Tibial artery (tissue), 4 donors: ENCODE results near the gene ARMC8.

Source experiments
- DNase-seq, 2 donors: peaks; one replicate each; pipeline ENCODE4 v3.0.0-alpha.2; 2019
- H3K27ac ChIP-seq, 2 donors: fragments of 200-600 bp; sonication (generic) in 1 of 2; 1 replicate in 1 of 2; 2 replicates in 1 of 2; pipeline ENCODE4 v1.5.1; 2018 to 2019; ENCODE audit warnings: mild to moderate bottlenecking in 1 of 2
- H3K27me3 ChIP-seq, 2 donors: fragments of 200-600 bp; sonication (generic) in 1 of 2; one replicate each; pipeline versions ENCODE4 v1.5.1 to v1.6.0; 2016 to 2019
- H3K36me3 ChIP-seq, 3 donors: fragments of 200-600 bp; sonication (generic) in 2 of 3; one replicate each; pipeline ENCODE4 v1.5.1; 2016 to 2019; ENCODE audit warnings: mild to moderate bottlenecking in 2 of 3
- H3K4me1 ChIP-seq, 4 donors: fragments of 200-600 bp; sonication (generic) in 2 of 4; 1 replicate in 3 of 4; 2 replicates in 1 of 4; pipeline ENCODE4 v1.5.1; 2016 to 2019
- H3K4me3 ChIP-seq, 2 donors: fragments of 200-600 bp; sonication (generic) in 1 of 2; 1 replicate in 1 of 2; 2 replicates in 1 of 2; pipeline ENCODE4 v1.5.1; 2018 to 2019; ENCODE audit warnings: mild to moderate bottlenecking in 2 of 2
- H3K9me3 ChIP-seq, 3 donors: fragments of 200-600 bp; sonication (generic) in 1 of 3; one replicate each; pipeline ENCODE4 v1.5.1; 2016 to 2019
- CTCF ChIP-seq, 2 experiments: fragments of 200-600 bp in 1 of 2; fragments of 450-650 bp in 1 of 2; IDR thresholded peaks; one replicate each; pipeline ENCODE4 v1.5.1; 2017 to 2019; ENCODE audit warnings: antibody characterized with exemption in 2 of 2, mild to moderate bottlenecking in 1 of 2, moderate library complexity in 1 of 2
- intact Hi-C: fragments of 100-400 bp; cut with DNase I; formaldehyde crosslinking; loops from one replicate; pipeline ENCODE4 v1.15.0; 2023; ENCODE audit warnings: low total_unique reads

ARMC8 gene

DNA sequence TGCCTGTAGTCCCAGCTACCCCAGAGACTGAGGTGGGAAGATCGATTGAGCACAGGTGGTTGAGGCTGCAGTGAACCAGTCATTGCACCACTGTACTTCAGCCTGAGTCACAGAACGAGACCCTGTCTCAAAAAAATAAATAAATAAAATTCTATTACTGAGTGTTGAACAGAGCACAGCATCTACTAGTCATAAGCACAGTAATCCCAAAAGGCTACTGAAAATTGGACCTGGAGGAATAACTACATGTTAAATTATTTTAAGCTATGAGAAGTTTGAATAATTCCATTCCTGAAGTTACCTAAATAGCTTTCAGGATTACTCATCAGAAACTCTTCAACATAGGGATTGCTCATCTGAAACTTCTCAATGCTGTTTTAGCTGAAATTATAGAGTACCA, 43.4 kb downstream of the ARMC8 start:
- no peak overlapping the region for H3K27ac ChIP-seq
- H3K9me3 ChIP-seq: no peaks in the 10 kb centered on the region
- no peaks in the 10 kb centered on the region for H3K27me3 ChIP-seq
- H3K4me1 ChIP-seq: no peaks in the 10 kb centered on the region
- intact Hi-C loops: no loop called here
- no peak for TF ChIP-seq CTCF (IDR thresholded peaks at IDR 0.05)
- H3K36me3 ChIP-seq: peaks cover 33 to 83% (median 81%) of the 10 kb centered on the region in 3 donors
- no peak for DNase-seq
- no peak overlapping the region for H3K4me3 ChIP-seq

DNA sequence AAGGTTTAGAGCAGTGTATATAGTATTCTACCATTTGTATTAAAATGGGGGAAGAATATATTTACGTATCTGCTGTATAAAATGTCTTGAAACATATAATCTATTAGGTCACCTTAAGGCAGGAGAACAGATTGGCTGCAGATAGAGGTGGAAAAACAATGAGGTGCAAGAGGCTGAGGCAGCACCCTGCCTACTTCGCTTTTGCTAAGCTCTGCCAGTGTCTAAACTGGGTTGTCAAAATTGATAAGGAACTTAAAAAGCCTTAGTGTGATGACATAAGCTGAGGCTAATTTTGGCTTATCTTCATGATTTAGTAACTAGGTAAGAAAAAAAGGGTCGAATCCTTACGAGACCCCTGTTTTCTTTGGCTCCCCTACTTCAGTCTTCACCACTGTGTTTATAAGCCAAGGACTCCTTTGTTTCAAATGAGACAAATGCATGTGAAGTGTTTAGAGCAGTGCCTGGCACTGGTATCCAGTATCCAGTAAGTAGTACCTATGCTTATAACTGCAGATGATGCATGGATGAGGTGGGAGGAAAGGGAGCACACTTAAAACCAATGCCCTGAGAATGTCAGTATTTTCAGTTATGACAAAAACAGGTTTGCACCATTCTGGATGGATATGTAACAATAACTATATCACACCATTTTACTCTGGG, 45.7 kb downstream of the ARMC8 start:
- intact Hi-C loops: no loop called here
- no peak for TF ChIP-seq CTCF (IDR thresholded peaks at IDR 0.05)
- Histone ChIP-seq H3K4me3 (no peak overlapping the region), H3K36me3 (peaks cover 49 to 87% (median 80%) of the 10 kb centered on the region in 3 donors), H3K27me3 (no peaks in the 10 kb centered on the region), H3K4me1 (no peaks in the 10 kb centered on the region), H3K9me3 (no peaks in the 10 kb centered on the region), H3K27ac (no peak overlapping the region)
- DNase-seq: no peak

DNA sequence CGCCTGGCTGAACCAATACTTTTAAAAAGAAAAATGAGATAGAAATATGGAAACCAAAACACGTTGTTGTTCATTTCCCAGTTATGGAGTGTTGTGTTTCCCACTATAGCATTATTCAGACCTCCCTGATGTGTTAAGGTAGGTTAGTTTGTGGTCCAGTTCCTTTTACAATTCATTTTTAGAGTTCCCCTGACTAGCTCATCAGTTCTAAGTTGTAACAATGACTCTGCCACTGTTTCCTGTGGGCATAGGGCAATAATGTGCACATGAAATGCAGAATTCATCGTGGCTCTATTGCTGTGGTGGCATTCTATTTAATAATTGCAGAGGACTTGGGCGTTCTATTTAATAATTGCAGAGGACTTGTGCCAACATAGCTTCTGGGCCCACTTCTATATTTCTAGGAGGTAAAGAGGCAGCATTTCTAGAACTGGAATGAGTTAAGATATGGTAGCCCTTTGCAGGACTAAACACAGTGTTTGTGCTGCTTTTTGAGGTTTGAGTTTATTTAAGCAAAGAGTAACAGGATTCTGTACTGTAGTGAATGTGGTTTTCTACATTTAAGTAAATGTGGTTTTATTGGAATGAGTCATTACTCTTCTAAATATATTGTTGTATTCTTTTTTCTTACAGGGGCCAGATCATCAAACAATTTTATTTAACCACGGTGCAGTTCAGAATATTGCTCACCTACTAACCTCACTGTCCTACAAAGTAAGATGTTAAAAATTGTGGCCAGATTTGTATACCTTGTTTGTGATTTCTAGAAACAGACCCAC, 47.5 kb downstream of the ARMC8 start:
- Histone ChIP-seq H3K4me3 (no peak overlapping the region), H3K27ac (no peak overlapping the region), H3K9me3 (no peaks in the 10 kb centered on the region), H3K27me3 (no peaks in the 10 kb centered on the region), H3K36me3 (peaks cover 57 to 87% (median 79%) of the 10 kb centered on the region in 3 donors), H3K4me1 (no peaks in the 10 kb centered on the region)
- no peak for DNase-seq
- intact Hi-C loops: no loop called here
- no peak for TF ChIP-seq CTCF (IDR thresholded peaks at IDR 0.05)

DNA sequence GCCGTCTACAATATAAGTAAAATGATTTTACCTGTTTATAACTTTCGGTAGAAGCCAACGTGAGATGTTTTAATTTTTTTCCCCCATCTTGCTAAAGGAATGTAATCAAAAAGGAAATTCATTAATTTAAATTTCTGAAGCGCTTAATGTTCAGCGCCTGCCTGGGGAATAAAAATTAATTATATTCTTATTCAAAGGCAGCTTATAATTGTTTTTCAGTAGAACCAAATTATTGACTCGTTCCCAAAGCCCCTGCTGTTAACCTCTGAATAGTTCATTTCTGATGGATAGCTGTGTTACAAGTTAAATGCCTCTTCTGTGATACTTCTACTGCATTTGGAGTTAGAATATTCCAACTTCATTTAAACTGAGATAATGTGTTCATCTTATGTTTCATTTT, 51.6 kb downstream of the ARMC8 start:
- TF ChIP-seq CTCF (IDR thresholded peaks at IDR 0.05): no peak
- Histone ChIP-seq H3K4me1 (no peaks in the 10 kb centered on the region), H3K9me3 (no peaks in the 10 kb centered on the region), H3K27me3 (no peaks in the 10 kb centered on the region), H3K4me3 (no peak overlapping the region), H3K36me3 (peaks cover 69 to 87% (median 76%) of the 10 kb centered on the region in 3 donors), H3K27ac (no peak overlapping the region)
- DNase-seq: no peak
- intact Hi-C loops: no loop called here

- H3K27ac ChIP-seq: no peak overlapping the region
- intact Hi-C loops: no loop called here
- no peak for DNase-seq
- H3K4me1 ChIP-seq: no peaks in the 10 kb centered on the region
- no peaks in the 10 kb centered on the region for H3K9me3 ChIP-seq
- peaks cover 77 to 87% (median 84%) of the 10 kb centered on the region in 3 donors for H3K36me3 ChIP-seq
- no peak for TF ChIP-seq CTCF (IDR thresholded peaks at IDR 0.05)
- H3K27me3 ChIP-seq: no peaks in the 10 kb centered on the region
- H3K4me3 ChIP-seq: no peak overlapping the region
These were observed 54.0 kb downstream of the ARMC8 start for GRCh38 chr3:138241061-138241460.
